HepG2 (cell line): ENCODE data around the gene RALB.

Source experiments
- EZH2 ChIP-seq: conservative IDR thresholded peaks from 2 replicates; pipeline ENCODE4 v1.6.1; 2012; ENCODE audit warnings: mild to moderate bottlenecking, low read depth, low read length, moderate library complexity
- RBM22 ChIP-seq: fragments of 200-400 bp; formaldehyde crosslinking; optimal IDR thresholded peaks from 2 replicates; pipeline ENCODE3; 2017; ENCODE audit warnings: mild to moderate bottlenecking, low read length, moderate library complexity
- SMAD1 ChIP-seq: sonication (generic); formaldehyde crosslinking; IDR thresholded peaks from 2 replicates; pipeline ENCODE4 v1.4.0; 2020; ENCODE audit warnings: missing genetic modification reagents, low read depth, mild to moderate bottlenecking, borderline replicate concordance
- TEAD3 ChIP-seq: optimal IDR thresholded peaks from 2 replicates; pipeline ENCODE3; 2016; ENCODE audit warnings: borderline replicate concordance
- ZNF12 ChIP-seq: sonication (generic); formaldehyde crosslinking; IDR thresholded peaks from 2 replicates; pipeline ENCODE4 v1.5.0; 2020; ENCODE audit warnings: missing genetic modification reagents
- ZNF292 ChIP-seq: sonication (generic); formaldehyde crosslinking; IDR thresholded peaks from 2 replicates; pipeline ENCODE4 v1.8.1; 2022; ENCODE audit warnings: mild to moderate bottlenecking, low read depth, missing genetic modification reagents, borderline replicate concordance
- TF ChIP-seq, protein P1 (sequence below): sonication (generic); formaldehyde crosslinking; IDR thresholded peaks from 2 replicates; pipeline ENCODE4 v1.8.1; 2023; ENCODE audit warnings: mild to moderate bottlenecking, missing genetic modification reagents
- TF ChIP-seq, protein P2 (sequence below): sonication (generic); formaldehyde crosslinking; IDR thresholded peaks from 2 replicates; pipeline ENCODE4 v1.5.0; 2020; ENCODE audit warnings: mild to moderate bottlenecking, missing genetic modification reagents, moderate library complexity
- TF ChIP-seq, protein P3 (sequence below): sonication (generic); formaldehyde crosslinking; IDR thresholded peaks from 2 replicates; pipeline ENCODE4 v1.8.1; 2023; ENCODE audit warnings: mild to moderate bottlenecking, inconsistent platforms, moderate library complexity, missing genetic modification reagents, borderline replicate concordance
- TF ChIP-seq, protein P4 (sequence below): sonication (generic); formaldehyde crosslinking; IDR thresholded peaks from 2 replicates; pipeline ENCODE4 v1.9.0; 2021; ENCODE audit warnings: missing genetic modification reagents, borderline replicate concordance

DNA sequence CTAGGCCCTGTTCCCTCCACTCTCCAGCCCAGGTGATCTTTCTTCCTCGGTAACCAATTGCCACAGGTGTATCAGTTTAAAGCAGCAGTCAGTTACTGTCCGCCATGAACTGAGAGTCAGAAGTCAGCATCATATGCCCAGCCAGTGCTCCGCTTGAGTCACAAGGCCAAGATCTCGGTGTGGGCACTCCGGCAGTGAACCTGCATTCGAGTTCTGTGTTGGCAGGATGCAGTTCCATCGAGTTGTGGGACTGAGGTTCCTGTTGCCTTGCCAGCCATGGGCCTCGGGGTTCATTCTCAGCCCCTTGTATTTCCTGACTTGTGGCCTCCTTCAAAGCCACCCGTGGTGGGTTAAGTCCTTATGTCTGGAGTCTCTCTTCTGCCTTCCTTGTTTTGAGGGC, 26.3 kb upstream of the RALB start:
- TF ChIP-seq ZNF292 (CRISPR knock-in tag) (no peak), EZH2 (no peak), SMAD1 (CRISPR knock-in tag) (no peak), ZNF12 (CRISPR knock-in tag) (no peak), TEAD3 (no peak), RBM22 (no peak)
- TF ChIP-seq, protein P1, sequence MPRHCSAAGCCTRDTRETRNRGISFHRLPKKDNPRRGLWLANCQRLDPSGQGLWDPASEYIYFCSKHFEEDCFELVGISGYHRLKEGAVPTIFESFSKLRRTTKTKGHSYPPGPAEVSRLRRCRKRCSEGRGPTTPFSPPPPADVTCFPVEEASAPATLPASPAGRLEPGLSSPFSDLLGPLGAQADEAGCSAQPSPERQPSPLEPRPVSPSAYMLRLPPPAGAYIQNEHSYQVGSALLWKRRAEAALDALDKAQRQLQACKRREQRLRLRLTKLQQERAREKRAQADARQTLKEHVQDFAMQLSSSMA (CRISPR knock-in tag) = no peak
- TF ChIP-seq, protein P2, sequence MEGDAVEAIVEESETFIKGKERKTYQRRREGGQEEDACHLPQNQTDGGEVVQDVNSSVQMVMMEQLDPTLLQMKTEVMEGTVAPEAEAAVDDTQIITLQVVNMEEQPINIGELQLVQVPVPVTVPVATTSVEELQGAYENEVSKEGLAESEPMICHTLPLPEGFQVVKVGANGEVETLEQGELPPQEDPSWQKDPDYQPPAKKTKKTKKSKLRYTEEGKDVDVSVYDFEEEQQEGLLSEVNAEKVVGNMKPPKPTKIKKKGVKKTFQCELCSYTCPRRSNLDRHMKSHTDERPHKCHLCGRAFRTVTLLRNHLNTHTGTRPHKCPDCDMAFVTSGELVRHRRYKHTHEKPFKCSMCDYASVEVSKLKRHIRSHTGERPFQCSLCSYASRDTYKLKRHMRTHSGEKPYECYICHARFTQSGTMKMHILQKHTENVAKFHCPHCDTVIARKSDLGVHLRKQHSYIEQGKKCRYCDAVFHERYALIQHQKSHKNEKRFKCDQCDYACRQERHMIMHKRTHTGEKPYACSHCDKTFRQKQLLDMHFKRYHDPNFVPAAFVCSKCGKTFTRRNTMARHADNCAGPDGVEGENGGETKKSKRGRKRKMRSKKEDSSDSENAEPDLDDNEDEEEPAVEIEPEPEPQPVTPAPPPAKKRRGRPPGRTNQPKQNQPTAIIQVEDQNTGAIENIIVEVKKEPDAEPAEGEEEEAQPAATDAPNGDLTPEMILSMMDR (CRISPR knock-in tag) = no peak
- TF ChIP-seq, protein P3, sequence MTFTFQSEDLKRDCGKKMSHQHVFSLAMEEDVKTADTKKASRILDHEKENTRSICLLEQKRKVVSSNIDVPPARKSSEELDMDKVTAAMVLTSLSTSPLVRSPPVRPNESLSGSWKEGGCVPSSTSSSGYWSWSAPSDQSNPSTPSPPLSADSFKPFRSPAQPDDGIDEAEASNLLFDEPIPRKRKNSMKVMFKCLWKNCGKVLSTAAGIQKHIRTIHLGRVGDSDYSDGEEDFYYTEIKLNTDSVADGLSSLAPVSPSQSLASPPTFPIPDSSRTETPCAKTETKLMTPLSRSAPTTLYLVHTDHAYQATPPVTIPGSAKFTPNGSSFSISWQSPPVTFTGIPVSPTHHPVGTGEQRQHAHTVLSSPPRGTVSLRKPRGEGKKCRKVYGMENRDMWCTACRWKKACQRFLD (CRISPR knock-in tag) = no peak
- TF ChIP-seq, protein P4, sequence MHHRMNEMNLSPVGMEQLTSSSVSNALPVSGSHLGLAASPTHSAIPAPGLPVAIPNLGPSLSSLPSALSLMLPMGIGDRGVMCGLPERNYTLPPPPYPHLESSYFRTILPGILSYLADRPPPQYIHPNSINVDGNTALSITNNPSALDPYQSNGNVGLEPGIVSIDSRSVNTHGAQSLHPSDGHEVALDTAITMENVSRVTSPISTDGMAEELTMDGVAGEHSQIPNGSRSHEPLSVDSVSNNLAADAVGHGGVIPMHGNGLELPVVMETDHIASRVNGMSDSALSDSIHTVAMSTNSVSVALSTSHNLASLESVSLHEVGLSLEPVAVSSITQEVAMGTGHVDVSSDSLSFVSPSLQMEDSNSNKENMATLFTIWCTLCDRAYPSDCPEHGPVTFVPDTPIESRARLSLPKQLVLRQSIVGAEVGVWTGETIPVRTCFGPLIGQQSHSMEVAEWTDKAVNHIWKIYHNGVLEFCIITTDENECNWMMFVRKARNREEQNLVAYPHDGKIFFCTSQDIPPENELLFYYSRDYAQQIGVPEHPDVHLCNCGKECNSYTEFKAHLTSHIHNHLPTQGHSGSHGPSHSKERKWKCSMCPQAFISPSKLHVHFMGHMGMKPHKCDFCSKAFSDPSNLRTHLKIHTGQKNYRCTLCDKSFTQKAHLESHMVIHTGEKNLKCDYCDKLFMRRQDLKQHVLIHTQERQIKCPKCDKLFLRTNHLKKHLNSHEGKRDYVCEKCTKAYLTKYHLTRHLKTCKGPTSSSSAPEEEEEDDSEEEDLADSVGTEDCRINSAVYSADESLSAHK (CRISPR knock-in tag) = no peak
